Trophoblast cell (in vitro differentiated cells and primary cell): ENCODE results near the gene NHERF1.

Experiments
- DNase-seq, 2 donors: peaks; one replicate each; pipeline ENCODE4 v3.0.0-alpha.2; 2016
- H2AFZ ChIP-seq: 2 replicates; pipeline ENCODE4 v1.6.1; 2013; ENCODE audit warnings: low read length, moderate library complexity, mild to moderate bottlenecking; ENCODE audit not compliant: insufficient read depth, poor library complexity
- H2AK5ac ChIP-seq: 2 replicates; pipeline ENCODE4 v1.6.1; 2013; ENCODE audit warnings: mild to moderate bottlenecking, low read length
- H2BK120ac ChIP-seq: 2 replicates; pipeline ENCODE4 v1.6.1; 2013; ENCODE audit warnings: low read length, mild to moderate bottlenecking, moderate library complexity; ENCODE audit not compliant: insufficient read depth, poor library complexity
- H2BK12ac ChIP-seq: 2 replicates; pipeline ENCODE4 v1.6.1; 2013; ENCODE audit warnings: mild to moderate bottlenecking, low read length, moderate library complexity
- H2BK5ac ChIP-seq: 2 replicates; pipeline ENCODE4 v1.6.1; 2013; ENCODE audit warnings: low read length, low read depth, moderate library complexity, mild to moderate bottlenecking; ENCODE audit not compliant: poor library complexity
- H3K14ac ChIP-seq: 2 replicates; pipeline ENCODE4 v1.6.1; 2013; ENCODE audit warnings: mild to moderate bottlenecking, low read length
- H3K18ac ChIP-seq: 2 replicates; pipeline ENCODE4 v1.6.1; 2013; ENCODE audit warnings: mild to moderate bottlenecking, low read length
- H3K23ac ChIP-seq: 2 replicates; pipeline ENCODE4 v1.6.1; 2013; ENCODE audit warnings: low read length
- H3K27ac ChIP-seq: 2 replicates; pipeline ENCODE4 v1.5.1; 2013; ENCODE audit warnings: low read depth, mild to moderate bottlenecking, inconsistent platforms, low read length, moderate library complexity
- H3K27me3 ChIP-seq: 2 replicates; pipeline ENCODE4 v1.6.1; 2013; ENCODE audit warnings: inconsistent platforms, mild to moderate bottlenecking, low read length, moderate library complexity; ENCODE audit not compliant: insufficient read depth
- H3K36me3 ChIP-seq, 2 experiments: 1 replicate in 1 of 2; 2 replicates in 1 of 2; pipeline ENCODE4 v1.6.1; 2013; ENCODE audit warnings: low read length in 2 of 2, mild to moderate bottlenecking in 2 of 2, moderate library complexity in 1 of 2; ENCODE audit not compliant: insufficient read depth in 2 of 2, control insufficient read depth in 1 of 2
- H3K4ac ChIP-seq: 2 replicates; pipeline ENCODE4 v1.6.1; 2013; ENCODE audit warnings: low read depth, mild to moderate bottlenecking, low read length, moderate library complexity
- H3K4me1 ChIP-seq, 2 experiments: 1 replicate in 1 of 2; 2 replicates in 1 of 2; pipeline ENCODE4 v1.6.1; 2013; ENCODE audit warnings: low read length in 2 of 2, mild to moderate bottlenecking in 2 of 2, moderate library complexity in 1 of 2; ENCODE audit not compliant: insufficient read depth in 2 of 2, control insufficient read depth in 1 of 2
- H3K4me2 ChIP-seq: 2 replicates; pipeline ENCODE4 v1.6.1; 2013; ENCODE audit warnings: inconsistent platforms, mild to moderate bottlenecking, low read length, moderate library complexity
- H3K4me3 ChIP-seq: 2 replicates; pipeline ENCODE4 v1.5.1; 2013; ENCODE audit warnings: mild to moderate bottlenecking, low read depth, low read length, inconsistent platforms
- H3K79me1 ChIP-seq: one replicate; pipeline ENCODE4 v1.6.1; 2013; ENCODE audit warnings: low read length
- H3K79me2 ChIP-seq: 2 replicates; pipeline ENCODE4 v1.6.1; 2013; ENCODE audit warnings: low read length, mild to moderate bottlenecking; ENCODE audit not compliant: control insufficient read depth, insufficient read depth, poor library complexity
- H3K9ac ChIP-seq: 2 replicates; pipeline ENCODE4 v1.6.1; 2013; ENCODE audit warnings: mild to moderate bottlenecking, low read length
- H3K9me3 ChIP-seq: 2 replicates; pipeline ENCODE4 v1.6.1; 2013; ENCODE audit warnings: low read depth, mild to moderate bottlenecking, control low read depth, inconsistent platforms, low read length; ENCODE audit not compliant: insufficient read depth
- H4K12ac ChIP-seq: 2 replicates; pipeline ENCODE4 v1.6.1; 2013; ENCODE audit warnings: low read depth, mild to moderate bottlenecking, low read length, moderate library complexity
- H4K8ac ChIP-seq: 2 replicates; pipeline ENCODE4 v1.6.1; 2013; ENCODE audit warnings: low read depth, mild to moderate bottlenecking, low read length, moderate library complexity
- H4K91ac ChIP-seq: one replicate; pipeline ENCODE4 v1.6.1; 2013; ENCODE audit warnings: low read depth, mild to moderate bottlenecking, low read length, moderate library complexity
- WGBS: extraction: QIAGEN DNeasy Blood & Tissue Kit; methylation state at CpG from one replicate; pipeline ENCODE4 v1.1.7; 2013; ENCODE audit warnings: missing lambda C conversion rate; ENCODE audit not compliant: insufficient read length, insufficient coverage; ENCODE audit errors: extremely low coverage; 5-methylcytosine and 5-hydroxymethylcytosine counted together

The NHERF1 gene

DNA sequence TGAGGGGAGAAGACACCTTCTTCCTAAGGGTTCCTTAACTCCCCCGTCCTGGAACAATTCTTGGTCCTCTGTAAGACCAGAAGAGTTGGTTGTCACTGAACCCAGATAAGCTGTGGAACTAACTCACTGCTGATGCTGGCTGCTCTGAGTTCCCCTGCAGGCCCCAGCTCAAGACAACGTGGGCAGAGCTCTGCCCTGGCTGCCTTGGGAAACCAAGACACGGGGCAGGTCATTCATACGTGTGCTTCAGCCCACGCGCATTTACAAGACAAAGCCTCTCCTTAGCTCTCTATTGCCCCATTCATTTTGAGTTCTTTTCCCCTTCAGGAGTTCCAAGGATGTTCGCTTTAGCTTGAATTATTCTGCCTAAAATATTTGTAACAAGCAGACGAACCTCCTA is 31.1 kb downstream of the NHERF1 start:
- no CpG with 5 or more reads among the region's 8 CpGs for WGBS

DNA sequence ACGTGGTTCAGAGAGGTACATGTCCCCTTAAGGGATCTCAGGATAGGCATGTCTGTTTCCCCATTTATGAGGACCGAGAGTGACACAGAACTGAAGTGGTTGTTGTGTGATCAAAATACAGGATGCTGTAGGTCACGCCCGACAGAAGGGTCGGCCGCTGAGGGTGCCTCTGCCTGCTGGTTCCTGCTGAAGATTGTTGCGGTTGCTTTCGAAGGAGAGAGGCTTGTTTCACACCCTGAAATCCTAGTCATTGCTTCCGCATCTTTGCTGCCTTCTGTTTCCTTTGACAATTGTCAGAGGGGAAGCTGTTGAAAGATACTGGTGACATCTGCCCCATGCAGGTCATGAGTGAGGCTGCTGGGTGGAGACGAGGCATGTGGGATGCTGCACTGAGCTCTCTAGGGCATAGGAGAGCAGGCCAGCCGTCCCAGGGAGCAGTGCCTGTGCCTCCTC is 31.5 kb downstream of the NHERF1 start:
- no peaks in the 10 kb centered on the region for H3K27me3 ChIP-seq
- H4K8ac ChIP-seq, result no peak overlapping the region
- H3K14ac ChIP-seq, result no peak overlapping the region
- H2AFZ ChIP-seq, result no peak overlapping the region
- no peak overlapping the region for H3K4ac ChIP-seq
- no peak overlapping the region for H3K4me2 ChIP-seq
- no peak overlapping the region for H4K91ac ChIP-seq
- H2AK5ac ChIP-seq, result no peak overlapping the region
- no peaks in the 10 kb centered on the region for H3K9me3 ChIP-seq
- H3K79me1 ChIP-seq, result peaks cover 8% of the 10 kb centered on the region
- H2BK5ac ChIP-seq, result no peak overlapping the region
- no peak overlapping the region for H2BK120ac ChIP-seq
- H3K9ac ChIP-seq, result no peak overlapping the region
- H3K23ac ChIP-seq, result no peak overlapping the region
- WGBS, result no CpG with 5 or more reads among the region's 11 CpGs
- no peak overlapping the region for H4K12ac ChIP-seq
- H3K4me3 ChIP-seq, result no peak overlapping the region
- peaks cover 7% of the 10 kb centered on the region for H3K79me2 ChIP-seq
- H3K18ac ChIP-seq, result no peak overlapping the region
- H3K36me3 ChIP-seq, result peaks cover 6 to 9% of the 10 kb centered on the region in 2 experiments
- H3K4me1 ChIP-seq, result peaks cover 10 to 11% of the 10 kb centered on the region in 2 experiments
- no peak overlapping the region for H2BK12ac ChIP-seq
- peak in 1 of 2 donors; percentile 38 for DNase-seq
- no peak overlapping the region for H3K27ac ChIP-seq

More for the DNA sequence above, 31.1 kb downstream of the NHERF1 start:
- Histone ChIP-seq H2BK12ac (no peak overlapping the region), H2BK120ac (no peak overlapping the region), H3K36me3 (peaks cover 6 to 9% of the 10 kb centered on the region in 2 experiments), H3K18ac (no peak overlapping the region), H3K9me3 (no peaks in the 10 kb centered on the region), H2BK5ac (no peak overlapping the region), H2AK5ac (no peak overlapping the region), H4K8ac (no peak overlapping the region), H3K9ac (no peak overlapping the region), H4K12ac (no peak overlapping the region), H3K4ac (no peak overlapping the region), H3K4me1 (peaks cover 10 to 11% of the 10 kb centered on the region in 2 experiments), H3K79me1 (peaks cover 8% of the 10 kb centered on the region), H3K23ac (no peak overlapping the region), H3K79me2 (peaks cover 7% of the 10 kb centered on the region), H3K4me3 (no peak overlapping the region), H4K91ac (no peak overlapping the region), H3K27me3 (no peaks in the 10 kb centered on the region), H2AFZ (no peak overlapping the region), H3K27ac (no peak overlapping the region), H3K14ac (no peak overlapping the region), H3K4me2 (no peak overlapping the region)
- no peak for DNase-seq

DNA sequence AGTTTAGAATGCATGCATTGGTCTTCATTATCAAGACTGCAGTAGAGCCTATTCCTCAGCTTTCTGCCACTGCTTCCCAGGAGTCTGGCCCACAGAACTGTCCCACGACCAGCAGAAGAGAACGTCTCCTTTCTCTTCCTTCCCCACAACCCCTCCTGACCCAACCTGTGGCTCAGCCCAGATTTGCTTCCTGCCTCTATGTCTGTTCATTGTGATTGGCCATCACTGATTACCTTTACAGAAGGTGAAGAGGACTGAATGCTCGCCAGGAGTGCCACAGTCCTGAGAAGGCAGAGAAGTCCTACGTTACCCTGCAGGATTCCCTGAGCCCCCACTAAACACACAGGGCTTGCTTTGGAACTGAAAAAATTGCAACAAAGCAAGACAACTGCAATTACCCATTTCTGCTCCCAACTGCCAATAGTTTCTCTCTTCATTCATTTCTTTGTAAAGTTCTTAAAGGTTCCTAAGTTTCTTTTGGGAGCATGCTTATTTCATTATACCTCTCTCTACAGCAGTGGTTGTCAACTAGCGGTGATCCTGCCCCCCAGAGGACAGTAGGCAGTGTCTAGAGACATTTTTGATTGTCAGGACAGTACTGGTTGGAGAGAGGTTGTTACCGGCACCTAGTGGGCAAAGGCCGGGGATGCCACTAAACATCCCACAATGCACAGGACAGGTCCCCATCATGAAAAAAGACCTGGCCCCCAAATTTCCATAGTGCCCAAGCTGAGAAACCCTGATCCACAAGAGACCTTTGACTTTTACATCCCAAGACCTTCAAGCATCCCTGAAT is 32.2 kb downstream of the NHERF1 start:
- no peak overlapping the region for H3K23ac ChIP-seq
- H3K14ac ChIP-seq, result no peak overlapping the region
- H3K18ac ChIP-seq, result no peak overlapping the region
- H3K9me3 ChIP-seq, result no peaks in the 10 kb centered on the region
- H3K27me3 ChIP-seq, result no peaks in the 10 kb centered on the region
- peaks cover 8% of the 10 kb centered on the region for H3K79me1 ChIP-seq
- no peak overlapping the region for H2AFZ ChIP-seq
- H3K36me3 ChIP-seq, result peaks cover 6 to 13% of the 10 kb centered on the region in 2 experiments
- no CpG with 5 or more reads among the region's 7 CpGs for WGBS
- peaks cover 5% of the 10 kb centered on the region for H3K79me2 ChIP-seq
- H3K4ac ChIP-seq, result no peak overlapping the region
- H4K91ac ChIP-seq, result no peak overlapping the region
- H2BK5ac ChIP-seq, result no peak overlapping the region
- H2BK12ac ChIP-seq, result no peak overlapping the region
- no peak overlapping the region for H2BK120ac ChIP-seq
- H4K8ac ChIP-seq, result no peak overlapping the region
- H4K12ac ChIP-seq, result no peak overlapping the region
- H3K4me2 ChIP-seq, result no peak overlapping the region
- no peak for DNase-seq
- H3K4me3 ChIP-seq, result no peak overlapping the region
- no peak overlapping the region for H3K27ac ChIP-seq
- H2AK5ac ChIP-seq, result no peak overlapping the region
- peaks cover 6% of the 10 kb centered on the region in 2 experiments for H3K4me1 ChIP-seq
- no peak overlapping the region for H3K9ac ChIP-seq

DNA sequence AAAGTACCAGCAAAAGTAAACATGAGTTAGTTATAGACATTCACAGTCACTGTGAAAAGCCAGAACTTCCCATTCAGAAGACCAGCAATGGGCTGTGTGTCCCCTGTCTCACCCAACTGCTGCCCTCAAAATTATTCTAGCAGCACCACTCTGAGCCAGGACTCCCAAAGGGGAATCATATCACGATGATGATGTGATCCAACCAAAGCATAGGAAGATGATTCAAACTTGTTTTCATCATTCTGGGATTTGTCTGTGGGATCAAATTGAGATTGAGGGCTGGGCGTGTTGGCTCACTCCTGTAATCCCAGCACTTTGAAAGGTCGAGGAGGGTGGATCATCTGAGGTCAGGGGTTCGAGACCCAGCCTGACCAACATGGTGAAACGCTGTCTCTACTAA is 34.1 kb downstream of the NHERF1 start:
- H2AFZ ChIP-seq, result no peak overlapping the region
- H3K27ac ChIP-seq, result no peak overlapping the region
- H4K12ac ChIP-seq, result no peak overlapping the region

More for the DNA sequence above, 34.1 kb downstream of the NHERF1 start:
- no peak overlapping the region for H2AK5ac ChIP-seq
- H3K23ac ChIP-seq, result no peak overlapping the region
- H3K79me1 ChIP-seq, result no peaks in the 10 kb centered on the region
- H3K4me1 ChIP-seq, result no peaks in the 10 kb centered on the region
- DNase-seq, result no peak
- H3K4me3 ChIP-seq, result no peak overlapping the region
- H4K91ac ChIP-seq, result no peak overlapping the region
- no peaks in the 10 kb centered on the region for H3K27me3 ChIP-seq
- no peak overlapping the region for H2BK12ac ChIP-seq
- H3K79me2 ChIP-seq, result no peaks in the 10 kb centered on the region
- no peak overlapping the region for H3K14ac ChIP-seq
- H3K18ac ChIP-seq, result no peak overlapping the region
- H3K4ac ChIP-seq, result no peak overlapping the region
- no CpG with 5 or more reads among the region's 5 CpGs for WGBS
- no peak overlapping the region for H2BK5ac ChIP-seq
- no peak overlapping the region for H2BK120ac ChIP-seq
- H3K36me3 ChIP-seq, result peaks cover 10 to 20% of the 10 kb centered on the region in 2 experiments
- no peak overlapping the region for H3K4me2 ChIP-seq
- no peaks in the 10 kb centered on the region for H3K9me3 ChIP-seq
- no peak overlapping the region for H4K8ac ChIP-seq
- H3K9ac ChIP-seq, result no peak overlapping the region
